AG20443 (cell line): ENCODE measurements around the gene ZBTB48.
"Not testable (repeated sequence)": the region's sequence is repeated elsewhere in the genome, so short reads cannot be mapped to it uniquely, and the experiment has no call there.

Source experiments
- DNase-seq: peaks from one replicate; pipeline ENCODE4 v3.0.0; 2012; ENCODE audit warnings: low spot score, mixed read lengths

Gene ZBTB48

GRCh38 chr1:6579374-6580118, at the start of gene ZBTB48:
Gene ZBTB48, plus strand, starts transcription at chr1:6579994. Its CDS starts 616 bp downstream, at chr1:6580610.
- DNase-seq, result peak; percentile 100

- peak; percentile 3 for DNase-seq
These were observed 49.2 kb upstream of the ZBTB48 start for GRCh38 chr1:6530504-6531160.

DNA sequence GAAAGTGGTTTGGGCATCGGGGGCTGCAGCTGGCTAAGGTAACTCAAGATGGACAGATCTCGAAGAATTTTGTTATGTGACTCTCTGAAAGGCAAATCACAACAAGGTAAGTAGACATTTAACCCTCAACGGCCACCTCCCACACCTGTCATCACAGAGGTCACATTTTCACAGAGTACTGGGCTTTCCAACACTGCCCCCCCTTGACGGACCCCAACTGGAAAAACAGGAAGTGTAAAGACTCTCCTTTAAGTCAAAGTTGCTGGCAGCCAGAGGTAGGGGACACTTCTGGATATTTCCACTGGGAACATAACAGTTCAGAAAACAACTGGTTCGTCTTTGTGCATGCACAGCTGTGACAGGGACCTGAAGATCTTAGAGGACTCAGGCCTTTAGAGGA, 47.8 kb upstream of the ZBTB48 start:
- DNase-seq, result no peak

- DNase-seq, result no peak
These were observed 45.5 kb upstream of the ZBTB48 start for GRCh38 chr1:6534248-6534822.

- no peak for DNase-seq
These were observed 44.6 kb upstream of the ZBTB48 start for GRCh38 chr1:6535214-6535613.

GRCh38 chr1:6536291-6536690, 43.5 kb upstream of the ZBTB48 start:
- no peak for DNase-seq

GRCh38 chr1:6538956-6539355, 40.8 kb upstream of the ZBTB48 start:
- no peak for DNase-seq

DNA sequence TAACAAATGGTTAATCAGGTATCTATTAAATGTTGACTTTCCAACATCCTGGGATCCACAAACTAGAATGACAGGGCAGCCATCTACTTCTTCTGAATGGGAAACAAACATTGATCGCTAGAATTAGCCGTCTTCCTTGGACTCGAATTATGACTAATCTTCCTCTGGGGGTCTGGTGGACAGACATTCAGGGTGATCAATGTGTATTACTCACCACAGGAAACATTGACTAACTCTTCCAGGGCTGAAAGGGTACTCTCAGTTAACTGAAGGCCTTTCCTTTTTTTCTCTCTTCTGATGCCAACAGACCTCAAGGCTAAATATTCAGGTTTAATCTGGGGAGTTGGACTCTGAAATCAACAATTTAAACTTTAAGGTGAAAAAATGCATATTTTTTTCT, 35.0 kb upstream of the ZBTB48 start:
- no peak for DNase-seq

- DNase-seq, result no peak
These were observed 34.3 kb upstream of the ZBTB48 start for GRCh38 chr1:6545276-6546112.

GRCh38 chr1:6546326-6546725, 33.5 kb upstream of the ZBTB48 start:
- no peak for DNase-seq

DNA sequence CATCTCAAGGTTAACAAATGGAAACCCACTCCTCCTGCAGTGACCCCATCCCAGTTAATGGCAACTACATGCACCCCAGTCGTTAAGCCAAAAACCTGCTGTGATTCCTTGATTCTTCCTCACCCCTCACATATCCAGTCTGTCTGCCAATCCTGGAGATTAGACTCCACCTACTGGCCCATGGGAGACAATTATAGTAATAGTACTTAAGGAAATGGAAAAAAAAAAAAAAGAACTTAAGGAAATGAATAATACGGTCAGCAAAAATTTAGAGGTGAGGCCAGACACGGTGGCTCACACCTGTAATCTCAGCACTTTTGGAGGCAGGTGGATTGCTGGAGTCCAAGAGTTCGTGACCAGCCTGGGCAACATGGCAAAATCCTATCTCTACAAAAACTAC, 32.5 kb upstream of the ZBTB48 start:
- DNase-seq, result no peak

DNA sequence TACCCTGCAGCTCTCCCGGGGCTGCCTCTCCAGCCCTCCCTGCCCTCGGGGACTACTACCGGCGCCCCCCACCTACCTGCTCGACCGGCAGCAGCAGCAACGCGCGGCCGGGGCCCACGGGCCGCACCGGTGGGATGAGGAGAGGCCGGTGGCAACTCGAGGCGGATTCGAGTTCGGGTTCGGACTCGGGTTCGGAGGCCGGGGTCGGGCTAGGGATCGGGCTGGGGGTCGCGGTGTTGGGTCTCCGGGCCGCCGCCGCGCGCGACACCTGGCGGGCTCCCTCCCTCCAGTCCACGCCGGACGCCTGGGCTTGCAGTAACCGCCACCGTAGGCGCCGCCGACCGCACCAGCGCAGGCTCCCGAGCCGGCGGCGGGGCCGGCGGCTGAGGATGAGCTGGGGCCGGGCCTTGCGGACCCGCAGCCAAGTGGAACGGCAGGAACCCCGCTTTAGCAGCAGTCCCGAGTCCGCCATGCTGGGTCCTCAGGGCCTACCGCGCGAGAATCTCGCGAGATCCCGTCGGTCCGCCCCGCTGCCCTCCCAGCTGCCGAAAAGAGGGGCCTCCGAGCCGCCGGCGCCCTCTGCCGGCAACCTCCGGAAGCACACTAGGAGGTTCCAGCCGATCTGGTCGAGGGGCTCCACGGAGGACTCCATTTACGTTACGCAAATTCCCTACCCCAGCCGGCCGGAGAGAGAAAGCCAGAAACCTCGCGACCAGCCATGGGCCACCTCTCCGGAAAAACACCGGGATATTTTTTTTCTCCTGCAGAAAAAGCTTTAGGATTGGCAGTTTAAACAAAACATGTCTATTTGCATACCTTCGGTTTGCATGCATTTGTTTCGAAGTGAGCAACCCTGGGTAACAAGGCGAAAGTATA, 25.5 kb upstream of the ZBTB48 start, which contains the start of gene NOL9:
Gene NOL9, minus strand, starts transcription at position 483 of the 876 bp plus-strand sequence. Its CDS starts 11 bp downstream, at position 472.
- peak; percentile 99 for DNase-seq

GRCh38 chr1:6554907-6555778, 24.7 kb upstream of the ZBTB48 start, which contains the start of gene TAS1R1:
Gene TAS1R1, plus strand, starts transcription at chr1:6555307. Its CDS starts 67 bp downstream, at chr1:6555374.
- DNase-seq, result peak; percentile 75

- DNase-seq, result no peak
These were observed 22.2 kb upstream of the ZBTB48 start for GRCh38 chr1:6557597-6557996.

GRCh38 chr1:6559161-6559560, 20.6 kb upstream of the ZBTB48 start:
- not testable (repeated sequence) for DNase-seq

GRCh38 chr1:6560267-6560666, 19.5 kb upstream of the ZBTB48 start:
- DNase-seq, result no peak

- no peak for DNase-seq
These were observed 10.8 kb upstream of the ZBTB48 start for GRCh38 chr1:6569033-6569432.

DNA sequence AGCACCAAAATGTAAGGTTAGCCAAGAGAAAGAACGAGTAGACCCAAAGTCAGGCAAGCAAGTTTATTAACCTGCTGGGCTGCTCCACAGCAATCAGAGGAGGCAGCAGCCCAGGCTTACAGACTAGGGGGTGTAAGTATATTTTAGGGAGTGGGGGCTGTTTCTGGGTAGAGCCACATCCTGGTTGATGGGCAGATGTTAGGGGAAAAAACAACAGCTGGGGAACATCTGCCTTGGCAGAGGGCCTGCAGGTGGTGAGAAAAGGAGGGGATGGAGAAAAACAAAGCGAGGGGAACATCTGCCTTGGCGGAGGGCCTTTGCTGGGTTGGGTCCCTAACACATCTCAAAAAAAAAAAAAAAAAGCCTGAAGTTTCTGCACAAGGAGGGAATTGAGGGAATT, 9.7 kb upstream of the ZBTB48 start:
- no peak for DNase-seq

DNA sequence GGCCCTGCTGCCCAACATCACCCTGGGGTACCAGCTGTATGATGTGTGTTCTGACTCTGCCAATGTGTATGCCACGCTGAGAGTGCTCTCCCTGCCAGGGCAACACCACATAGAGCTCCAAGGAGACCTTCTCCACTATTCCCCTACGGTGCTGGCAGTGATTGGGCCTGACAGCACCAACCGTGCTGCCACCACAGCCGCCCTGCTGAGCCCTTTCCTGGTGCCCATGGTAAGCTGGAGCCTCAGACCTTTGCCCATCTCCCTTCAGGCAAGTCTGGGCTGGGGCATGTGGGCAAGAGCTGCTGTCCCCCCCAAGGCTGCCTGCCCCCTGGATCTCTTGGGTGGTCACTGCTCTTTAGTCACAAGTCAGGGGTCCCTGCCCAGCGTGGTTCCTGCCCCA, 8.8 kb upstream of the ZBTB48 start:
- no peak for DNase-seq
